Gastrocnemius medialis (tissue), 4 donors: ENCODE results near the gene ADARB2. TPM values are rescaled to one million over a fixed set of nuclear protein-coding genes. Genes with fewer than 3 reads are reported as not detected.

Source experiments
- ATAC-seq, 2 donors: fragments of 150-250 bp; one replicate each; pipeline ENCODE4 v1.9.1; 2016
- DNase-seq, 2 donors: peaks; one replicate each; pipeline ENCODE4 v3.0.0-alpha.2; 2019
- H3K27ac ChIP-seq, 4 donors: fragments of 200-600 bp; sonication (generic); 1 replicate in 1 of 4; 2 replicates in 3 of 4; pipeline ENCODE4 v1.5.1; 2016 to 2018; ENCODE audit warnings: mild to moderate bottlenecking in 2 of 4, moderate library complexity in 1 of 4
- H3K27me3 ChIP-seq, 3 donors: fragments of 200-600 bp; sonication (generic) in 2 of 3; 1 replicate in 1 of 3; 2 replicates in 2 of 3; pipeline versions ENCODE4 v1.5.1 to v1.6.0; 2016 to 2019; ENCODE audit warnings: mild to moderate bottlenecking in 1 of 3, moderate library complexity in 1 of 3
- H3K36me3 ChIP-seq, 2 donors: fragments of 200-600 bp; sonication (generic) in 1 of 2; one replicate each; pipeline ENCODE4 v1.5.1; 2017 to 2018
- H3K4me1 ChIP-seq, 2 donors: fragments of 200-600 bp; sonication (generic) in 1 of 2; one replicate each; pipeline ENCODE4 v1.5.1; 2016 to 2017; ENCODE audit warnings: mild to moderate bottlenecking in 2 of 2
- H3K4me3 ChIP-seq, 4 donors: fragments of 200-600 bp; sonication (generic) in 3 of 4; 1 replicate in 1 of 4; 2 replicates in 3 of 4; pipeline ENCODE4 v1.5.1; 2016 to 2019; ENCODE audit warnings: mild to moderate bottlenecking in 2 of 4
- H3K9me3 ChIP-seq, 3 donors: fragments of 200-600 bp; sonication (generic) in 2 of 3; 1 replicate in 1 of 3; 2 replicates in 2 of 3; pipeline ENCODE4 v1.5.1; 2016 to 2019
- CTCF ChIP-seq, 5 experiments: fragments of 450-650 bp in 3 of 5; fragments of 200-600 bp in 2 of 5; sonication (generic) in 2 of 5; IDR thresholded peaks in 4 of 5; conservative IDR thresholded peaks in 1 of 5; 1 replicate in 4 of 5; 2 replicates in 1 of 5; pipeline ENCODE4 v1.5.1; 2016 to 2019; ENCODE audit warnings: antibody characterized with exemption in 5 of 5, mild to moderate bottlenecking in 3 of 5, moderate library complexity in 3 of 5
- POLR2A ChIP-seq, 2 donors: fragments of 450-650 bp; IDR thresholded peaks; one replicate each; pipeline ENCODE4 v1.6.1; 2017; ENCODE audit warnings: antibody characterized with exemption in 2 of 2, mild to moderate bottlenecking in 2 of 2, moderate library complexity in 2 of 2
- in situ Hi-C, 4 donors: fragments of 200-750 bp; cut with MboI; loops; one replicate each; pipeline versions ENCODE4 v1.15.0 to v1.8.0; 2017; ENCODE audit warnings: low sequenced_read_pairs in 4 of 4
- intact Hi-C: fragments of 100-400 bp; cut with DNase I; formaldehyde crosslinking; loops from one replicate; pipeline ENCODE4 v1.15.1; 2023; ENCODE audit warnings: low total_unique reads
- total RNA-seq, 4 donors: library from RNA; depleted of rRNA; stranded (reverse); fragments of >200 nt; gene quantifications; one replicate each; pipeline versions ENCODE4 v1.1.0 to v1.2.3, GENCODE V29; 2016

Gene ADARB2
- total RNA-seq, 4 donors from 2014 or later = 0.07 to 0.87 (median 0.10) TPM

GRCh38 chr10:1468811-1469210 is 268.5 kb downstream of the ADARB2 start:
- ATAC-seq (no peak), DNase-seq (no peak)
- intact Hi-C loops (no loop called here), in situ Hi-C loops (no loop called here)
- no peaks in the 10 kb centered on the region for H3K9me3 ChIP-seq
- H3K27me3 ChIP-seq = peaks cover 5 to 15% (median 8%) of the 10 kb centered on the region in 3 donors
- H3K4me1 ChIP-seq = no peaks in the 10 kb centered on the region
- no peak overlapping the region for H3K27ac ChIP-seq
- H3K36me3 ChIP-seq = no peaks in the 10 kb centered on the region
- no peak overlapping the region for H3K4me3 ChIP-seq
- TF ChIP-seq POLR2A (IDR thresholded peaks at IDR 0.05) = no peak
- no peak for TF ChIP-seq CTCF (IDR thresholded peaks at IDR 0.05 in 4 of 5, conservative IDR thresholded peaks at IDR 0.05 in 1 of 5)

- H3K27me3 ChIP-seq = peaks cover 5 to 15% (median 8%) of the 10 kb centered on the region in 3 donors
- no peaks in the 10 kb centered on the region for H3K4me1 ChIP-seq
- H3K4me3 ChIP-seq = no peak overlapping the region
- intact Hi-C loops (no loop called here), in situ Hi-C loops (no loop called here)
- no peak overlapping the region for H3K27ac ChIP-seq
- no peaks in the 10 kb centered on the region for H3K36me3 ChIP-seq
- no peak for DNase-seq
- no peak for ATAC-seq
- no peak for TF ChIP-seq CTCF (IDR thresholded peaks at IDR 0.05 in 4 of 5, conservative IDR thresholded peaks at IDR 0.05 in 1 of 5)
- no peak for TF ChIP-seq POLR2A (IDR thresholded peaks at IDR 0.05)
- H3K9me3 ChIP-seq = no peaks in the 10 kb centered on the region
These were observed 269.8 kb downstream of the ADARB2 start for GRCh38 chr10:1467334-1468076.

GRCh38 chr10:1465993-1466764 is 271.1 kb downstream of the ADARB2 start:
- intact Hi-C loops (no loop called here), in situ Hi-C loops (no loop called here)
- Histone ChIP-seq H3K9me3 (no peaks in the 10 kb centered on the region), H3K36me3 (no peaks in the 10 kb centered on the region), H3K4me3 (no peak overlapping the region), H3K4me1 (no peaks in the 10 kb centered on the region), H3K27me3 (peaks cover 5 to 15% (median 8%) of the 10 kb centered on the region in 3 donors), H3K27ac (no peak overlapping the region)
- TF ChIP-seq POLR2A (IDR thresholded peaks at IDR 0.05) (no peak), CTCF (IDR thresholded peaks at IDR 0.05 in 4 of 5, conservative IDR thresholded peaks at IDR 0.05 in 1 of 5) (no peak)
- ATAC-seq (no peak), DNase-seq (no peak)

- in situ Hi-C loops = no loop called here
- H3K4me1 ChIP-seq = no peaks in the 10 kb centered on the region
- peaks cover 5 to 14% (median 8%) of the 10 kb centered on the region in 3 donors for H3K27me3 ChIP-seq
- ATAC-seq (no peak), DNase-seq (no peak)
- no peaks in the 10 kb centered on the region for H3K36me3 ChIP-seq
- H3K27ac ChIP-seq = no peak overlapping the region
- intact Hi-C loops = no loop called here
- H3K4me3 ChIP-seq = no peak overlapping the region
- H3K9me3 ChIP-seq = no peaks in the 10 kb centered on the region
- TF ChIP-seq CTCF (IDR thresholded peaks at IDR 0.05 in 4 of 5, conservative IDR thresholded peaks at IDR 0.05 in 1 of 5) (no peak), POLR2A (IDR thresholded peaks at IDR 0.05) (no peak)
These were observed 271.9 kb downstream of the ADARB2 start for GRCh38 chr10:1465418-1465911.
